ENCODE results near the gene CASZ1. TPM values are rescaled to one million over a fixed set of nuclear protein-coding genes. Genes with fewer than 3 reads are reported as not detected.
A peak's percentile ranks its signal among the peaks of the same experiment; 100 is the strongest.

CASZ1 gene
- total and polyA plus RNA-seq, 12 donors: 2.5 to 35.2 (median 7.0) TPM

DNA sequence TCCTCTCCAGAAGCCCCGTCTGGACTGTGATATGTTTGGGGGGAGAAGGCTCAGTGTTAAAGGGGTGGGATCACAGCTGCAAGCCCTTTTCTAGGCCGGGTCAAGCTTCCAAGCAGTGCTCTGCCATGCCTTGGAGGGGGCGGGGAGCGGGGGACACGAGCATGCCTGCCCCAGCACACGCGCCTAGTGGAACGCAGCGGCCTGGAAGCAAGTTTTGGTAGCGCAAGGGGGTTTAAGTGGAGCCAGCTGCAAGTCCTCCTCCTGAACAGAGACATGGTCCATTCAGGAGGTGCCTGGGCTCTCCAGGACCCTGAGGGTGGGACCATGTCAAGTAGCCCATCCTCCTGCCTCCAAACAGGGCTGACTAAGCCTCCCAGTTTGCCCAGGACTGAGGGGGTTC, 112.2 kb downstream of the CASZ1 start:
- Histone ChIP-seq H3K27ac (no peak overlapping the region), H3K9me3 (replicated peaks in 1 of 3) (no peaks in the 10 kb centered on the region), H3K4me1 (replicated peaks in 1 of 2) (peaks cover 18 to 33% of the 10 kb centered on the region in 2 donors), H3K27me3 (no peaks in the 10 kb centered on the region), H3K36me3 (replicated peaks in 1 of 2) (no peaks in the 10 kb centered on the region), H3K4me3 (no peak overlapping the region)
- no peak for DNase-seq
- WGBS, 4 donors: 93 to 97% (median 94%) methylated on average over 2 to 10 of the region's 10 CpGs
- intact Hi-C loops (cut with DNase I): no loop called here
- TF ChIP-seq POLR2A (IDR thresholded peaks at IDR 0.05): no peak
- TF ChIP-seq, protein P1, sequence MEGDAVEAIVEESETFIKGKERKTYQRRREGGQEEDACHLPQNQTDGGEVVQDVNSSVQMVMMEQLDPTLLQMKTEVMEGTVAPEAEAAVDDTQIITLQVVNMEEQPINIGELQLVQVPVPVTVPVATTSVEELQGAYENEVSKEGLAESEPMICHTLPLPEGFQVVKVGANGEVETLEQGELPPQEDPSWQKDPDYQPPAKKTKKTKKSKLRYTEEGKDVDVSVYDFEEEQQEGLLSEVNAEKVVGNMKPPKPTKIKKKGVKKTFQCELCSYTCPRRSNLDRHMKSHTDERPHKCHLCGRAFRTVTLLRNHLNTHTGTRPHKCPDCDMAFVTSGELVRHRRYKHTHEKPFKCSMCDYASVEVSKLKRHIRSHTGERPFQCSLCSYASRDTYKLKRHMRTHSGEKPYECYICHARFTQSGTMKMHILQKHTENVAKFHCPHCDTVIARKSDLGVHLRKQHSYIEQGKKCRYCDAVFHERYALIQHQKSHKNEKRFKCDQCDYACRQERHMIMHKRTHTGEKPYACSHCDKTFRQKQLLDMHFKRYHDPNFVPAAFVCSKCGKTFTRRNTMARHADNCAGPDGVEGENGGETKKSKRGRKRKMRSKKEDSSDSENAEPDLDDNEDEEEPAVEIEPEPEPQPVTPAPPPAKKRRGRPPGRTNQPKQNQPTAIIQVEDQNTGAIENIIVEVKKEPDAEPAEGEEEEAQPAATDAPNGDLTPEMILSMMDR (IDR thresholded peaks at IDR 0.05): no peak

DNA sequence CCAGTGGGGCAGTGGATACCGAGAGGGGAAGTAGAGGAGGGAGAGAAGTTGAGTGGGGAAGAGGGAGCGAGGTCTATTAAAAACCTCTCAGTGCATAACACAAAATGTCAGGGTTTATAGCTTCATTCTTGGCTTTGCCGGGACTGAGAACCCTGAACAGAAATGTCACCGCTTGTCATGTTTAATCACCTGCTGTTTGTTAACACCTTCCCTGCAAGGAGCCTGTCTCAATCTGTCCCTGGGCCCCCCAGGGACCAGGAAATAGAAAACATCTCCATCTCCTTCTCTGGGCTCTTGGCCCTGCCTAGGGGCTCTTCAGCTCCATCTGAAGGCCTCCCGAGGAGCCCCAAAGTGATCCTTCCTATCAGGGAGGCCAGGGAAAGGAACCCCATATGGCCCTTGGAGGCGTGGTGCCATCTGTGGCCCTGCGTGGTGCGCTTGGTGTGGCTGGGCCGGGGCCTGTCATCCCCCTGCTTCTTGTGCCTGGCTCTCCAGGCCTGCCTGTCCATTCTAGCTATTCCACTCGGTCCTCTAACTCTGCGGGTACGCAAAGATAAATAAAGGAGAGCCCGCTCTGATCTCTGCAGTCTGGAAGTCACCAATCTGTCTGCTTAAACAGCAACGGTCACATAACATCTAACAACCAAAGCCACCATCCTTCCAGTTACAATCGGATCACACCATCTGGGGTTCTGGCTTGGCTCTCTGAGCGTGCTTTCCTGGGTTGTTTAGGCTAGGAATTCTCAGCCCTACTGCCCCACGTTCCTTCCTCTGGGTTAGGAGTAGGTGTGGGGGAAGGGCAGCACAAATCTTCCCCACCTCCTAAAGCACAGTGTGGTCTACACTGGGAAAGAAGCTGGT, 113.8 kb downstream of the CASZ1 start:
- intact Hi-C loops (cut with DNase I): no loop called here
- TF ChIP-seq POLR2A (IDR thresholded peaks at IDR 0.05): no peak
- TF ChIP-seq, protein P1 (IDR thresholded peaks at IDR 0.05): no peak
- H3K27ac ChIP-seq: peak overlapping the region in 1 of 5 donors; percentile 44
- no peak overlapping the region for H3K4me3 ChIP-seq
- DNase-seq: no peak
- no peaks in the 10 kb centered on the region for H3K9me3 ChIP-seq (replicated peaks in 1 of 3)
- peaks cover 18 to 23% of the 10 kb centered on the region in 2 donors for H3K4me1 ChIP-seq (replicated peaks in 1 of 2)
- 77 to 89% (median 81%) methylated on average over 13 to 17 of the region's 17 CpGs for WGBS, 4 donors
- no peaks in the 10 kb centered on the region for H3K36me3 ChIP-seq (replicated peaks in 1 of 2)
- H3K27me3 ChIP-seq: no peaks in the 10 kb centered on the region

DNA sequence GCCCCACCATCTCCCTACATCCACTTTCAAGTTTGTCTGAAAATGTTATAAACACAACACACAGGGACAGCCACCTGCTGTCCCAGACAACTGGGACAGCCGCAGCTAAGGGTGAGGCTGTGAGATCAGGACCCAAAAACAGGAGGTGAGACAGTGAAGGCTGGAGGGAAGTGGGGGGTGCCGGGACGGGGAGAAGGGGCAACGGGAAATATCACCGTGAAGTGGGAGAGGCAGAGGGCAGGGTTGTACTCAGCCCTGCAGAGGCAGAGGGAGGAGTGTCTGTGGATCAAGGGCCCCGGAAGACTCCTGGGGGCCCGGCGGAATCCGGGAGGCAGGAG, 114.4 kb downstream of the CASZ1 start:
- no peaks in the 10 kb centered on the region for H3K27me3 ChIP-seq
- no peaks in the 10 kb centered on the region for H3K36me3 ChIP-seq (replicated peaks in 1 of 2)
- peak overlapping the region in 1 of 5 donors; percentile 44 for H3K27ac ChIP-seq
- TF ChIP-seq POLR2A (IDR thresholded peaks at IDR 0.05): no peak
- TF ChIP-seq, protein P1 (IDR thresholded peaks at IDR 0.05): no peak
- no peak overlapping the region for H3K4me3 ChIP-seq
- DNase-seq: no peak
- 57 to 66% (median 59%) methylated on average over 9 of the region's 9 CpGs for WGBS, 4 donors
- intact Hi-C loops (cut with DNase I): no loop called here
- H3K4me1 ChIP-seq (replicated peaks in 1 of 2): peaks cover 16 to 17% of the 10 kb centered on the region in 2 donors
- H3K9me3 ChIP-seq (replicated peaks in 1 of 3): no peaks in the 10 kb centered on the region

DNA sequence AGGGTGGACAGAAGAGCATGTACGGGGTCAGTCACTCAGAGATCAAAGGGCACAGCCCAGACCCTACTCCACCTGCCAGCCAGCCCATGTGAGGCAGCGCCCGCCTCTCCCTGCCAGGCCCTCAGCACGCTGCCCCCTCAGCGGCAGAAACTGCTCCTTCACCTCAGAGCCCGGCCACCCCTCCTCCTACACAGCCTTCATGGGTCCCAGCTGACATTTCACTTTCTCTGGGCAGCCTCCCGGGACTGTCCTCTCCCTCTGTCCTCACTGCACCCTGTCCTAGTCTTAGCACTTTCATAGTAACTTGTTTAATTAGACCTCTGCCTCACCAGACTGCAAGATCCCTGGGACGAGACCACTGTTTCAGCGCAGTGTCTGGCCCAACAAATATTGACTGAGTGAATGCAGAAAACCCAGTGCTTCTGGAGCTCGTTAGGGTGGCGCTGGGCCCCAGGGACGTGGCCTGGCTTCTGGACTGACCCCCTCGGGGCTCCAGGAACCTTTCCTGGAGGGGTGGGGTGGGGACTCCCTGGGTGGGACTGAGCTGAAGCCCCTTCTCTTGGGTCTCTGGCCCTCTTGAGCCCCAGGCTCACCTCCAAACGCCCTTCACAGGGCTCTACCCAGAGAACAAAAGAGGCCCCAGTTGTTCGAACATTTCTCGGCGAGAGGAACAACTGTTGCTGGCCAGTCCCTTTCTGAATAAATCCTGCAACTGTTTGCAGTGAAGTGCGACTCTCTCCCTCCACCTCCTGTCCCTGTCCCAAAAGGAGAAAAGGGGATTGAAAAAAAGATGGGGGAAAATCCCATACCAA, 114.9 kb downstream of the CASZ1 start:
- intact Hi-C loops (cut with DNase I): no loop called here
- WGBS, 4 donors: 84 to 91% (median 88%) methylated on average over 17 to 18 of the region's 18 CpGs
- H3K4me3 ChIP-seq: no peak overlapping the region
- DNase-seq: no peak
- no peaks in the 10 kb centered on the region for H3K27me3 ChIP-seq
- H3K9me3 ChIP-seq (replicated peaks in 1 of 3): no peaks in the 10 kb centered on the region
- peak overlapping the region in 1 of 5 donors; percentile 44 for H3K27ac ChIP-seq
- no peaks in the 10 kb centered on the region for H3K36me3 ChIP-seq (replicated peaks in 1 of 2)
- TF ChIP-seq, protein P1 (IDR thresholded peaks at IDR 0.05): no peak
- no peak for TF ChIP-seq POLR2A (IDR thresholded peaks at IDR 0.05)
- H3K4me1 ChIP-seq (replicated peaks in 1 of 2): peaks cover 10 to 11% of the 10 kb centered on the region in 2 donors

Data from adrenal gland (tissue), 12 donors.